ENCODE measurements around the gene TAP1.
"Not testable (repeated sequence)": the region's sequence is repeated elsewhere in the genome, so short reads cannot be mapped to it uniquely, and the experiment has no call there.

TAP1 gene

GRCh38 chr6:32883789-32884188 is 30.3 kb upstream of the TAP1 start:
- no peaks in the 10 kb centered on the region for H3K9me3 ChIP-seq
- no peaks in the 10 kb centered on the region for H3K36me3 ChIP-seq
- DNase-seq: peak; percentile 58 to 84
- H3K4me1 ChIP-seq: peaks cover 0 to 14% (median 0%) of the 10 kb centered on the region in 4 donors
- H3K4me3 ChIP-seq: no peak overlapping the region
- H3K27ac ChIP-seq: peak overlapping the region in 1 of 2 donors; percentile 34
- intact Hi-C loops (cut with DNase I; ENCODE audit: low total_unique reads): loop anchor here (2.0 to 10.0 kb wide), 2 partner anchors 71 to 99 kb away; partner anchors contain the start of gene HLA-DMA
- TF ChIP-seq CTCF (IDR thresholded peaks at IDR 0.05): no peak
- peaks cover 0 to 8% of the 10 kb centered on the region in 2 donors for H3K27me3 ChIP-seq

GRCh38 chr6:32882879-32883250 is 29.4 kb upstream of the TAP1 start:
- intact Hi-C loops (cut with DNase I; ENCODE audit: low total_unique reads): loop anchor here (10.0 kb wide), 1 partner anchor 72 kb away; the partner anchor contains the start of gene HLA-DMA
- no peak for TF ChIP-seq CTCF (IDR thresholded peaks at IDR 0.05)
- H3K27me3 ChIP-seq: peaks cover 0 to 11% of the 10 kb centered on the region in 2 donors
- no peak overlapping the region for H3K27ac ChIP-seq
- peaks cover 0 to 14% (median 0%) of the 10 kb centered on the region in 4 donors for H3K4me1 ChIP-seq
- no peaks in the 10 kb centered on the region for H3K36me3 ChIP-seq
- no peaks in the 10 kb centered on the region for H3K9me3 ChIP-seq
- no peak for DNase-seq
- H3K4me3 ChIP-seq: no peak overlapping the region

GRCh38 chr6:32880962-32881361 is 27.5 kb upstream of the TAP1 start:
- H3K9me3 ChIP-seq: not testable (repeated sequence)

GRCh38 chr6:32879691-32880090 is 26.2 kb upstream of the TAP1 start:
- intact Hi-C loops (cut with DNase I; ENCODE audit: low total_unique reads): loop anchor here (10.0 kb wide), 1 partner anchor 75 kb away; the partner anchor contains the start of gene HLA-DMA
- no peak overlapping the region for H3K4me3 ChIP-seq
- DNase-seq: no peak

More at GRCh38 chr6:32880962-32881361, 27.5 kb upstream of the TAP1 start:
- intact Hi-C loops (cut with DNase I; ENCODE audit: low total_unique reads): loop anchor here (10.0 kb wide), 1 partner anchor 74 kb away; the partner anchor contains the start of gene HLA-DMA
- not testable (repeated sequence) for H3K4me3 ChIP-seq, H3K36me3 ChIP-seq, DNase-seq, H3K27ac ChIP-seq
- peaks cover 0 to 14% (median 0%) of the 10 kb centered on the region in 4 donors for H3K4me1 ChIP-seq
- peaks cover 0 to 15% of the 10 kb centered on the region in 2 donors for H3K27me3 ChIP-seq

GRCh38 chr6:32876603-32877002 is 23.1 kb upstream of the TAP1 start:
- no peak overlapping the region for H3K27ac ChIP-seq
- TF ChIP-seq CTCF (IDR thresholded peaks at IDR 0.05): no peak
- DNase-seq: no peak
- intact Hi-C loops (cut with DNase I; ENCODE audit: low total_unique reads): no loop called here
- H3K36me3 ChIP-seq: no peaks in the 10 kb centered on the region
- peaks cover 0 to 3% (median 0%) of the 10 kb centered on the region in 4 donors for H3K4me1 ChIP-seq
- peaks cover 0 to 35% of the 10 kb centered on the region in 2 donors for H3K27me3 ChIP-seq
- H3K4me3 ChIP-seq: no peak overlapping the region
- H3K9me3 ChIP-seq: no peaks in the 10 kb centered on the region

More at GRCh38 chr6:32879691-32880090, 26.2 kb upstream of the TAP1 start:
- peaks cover 0 to 14% (median 0%) of the 10 kb centered on the region in 4 donors for H3K4me1 ChIP-seq
- no peaks in the 10 kb centered on the region for H3K9me3 ChIP-seq
- no peak for TF ChIP-seq CTCF (IDR thresholded peaks at IDR 0.05)
- H3K27ac ChIP-seq: no peak overlapping the region
- H3K36me3 ChIP-seq: no peaks in the 10 kb centered on the region
- H3K27me3 ChIP-seq: peaks cover 0 to 24% of the 10 kb centered on the region in 2 donors

GRCh38 chr6:32873947-32874346 is 20.4 kb upstream of the TAP1 start:
- not testable (repeated sequence) for H3K27ac ChIP-seq, H3K9me3 ChIP-seq, H3K4me1 ChIP-seq, H3K36me3 ChIP-seq, H3K4me3 ChIP-seq, DNase-seq
- peaks cover 0 to 35% of the 10 kb centered on the region in 2 donors for H3K27me3 ChIP-seq
- intact Hi-C loops (cut with DNase I; ENCODE audit: low total_unique reads): loop anchor here (5.0 kb wide), 1 partner anchor 37 kb away; the partner anchor contains the start of gene TAP2

All from tibial artery (tissue), 4 donors.